Muscle of arm (tissue), 12 donors: ENCODE results near the gene C2. TPM values are rescaled to one million over a fixed set of nuclear protein-coding genes. Genes with fewer than 3 reads are reported as not detected.
A peak's percentile ranks its signal among the peaks of the same experiment; 100 is the strongest.
"Not testable (repeated sequence)": the region's sequence is repeated elsewhere in the genome, so short reads cannot be mapped to it uniquely, and the experiment has no call there.

Source experiments
- DNase-seq: peaks from one replicate; pipeline ENCODE4 v3.0.0-alpha.2; 2013
- polyA plus RNA-seq, 12 donors: library from polyadenylated mRNA; unstranded; fragments of 120-200 nt; gene quantifications; one replicate each; pipeline ENCODE4 v1.2.1, GENCODE V29; 2013; ENCODE audit not compliant: insufficient read length in 12 of 12

C2 gene
- polyA plus RNA-seq, 12 donors, result 4.3 to 21.2 (median 6.9) TPM; not detected in 1

GRCh38 chr6:31972709-31973350 lies 45.3 kb downstream of the C2 start:
- peak; percentile 25 for DNase-seq

- not testable (repeated sequence) for DNase-seq
Measured at GRCh38 chr6:31976065-31976464, 48.5 kb downstream of the C2 start.

- no peak for DNase-seq
Measured at GRCh38 chr6:31977816-31978431, 50.4 kb downstream of the C2 start.

- DNase-seq, result no peak
Measured at GRCh38 chr6:31978831-31979230, 51.3 kb downstream of the C2 start.

- DNase-seq, result no peak
Measured at GRCh38 chr6:31979238-31979898, 51.9 kb downstream of the C2 start.

GRCh38 chr6:31980195-31980876 lies 52.8 kb downstream of the C2 start:
- not testable (repeated sequence) for DNase-seq

GRCh38 chr6:31980998-31981397 lies 53.5 kb downstream of the C2 start:
- not testable (repeated sequence) for DNase-seq

GRCh38 chr6:31981744-31982143 lies 54.2 kb downstream of the C2 start, which contains the start of gene C4A:
C4A (plus strand) TSS chr6:31982057; CDS start chr6:31982108, 51 bp downstream.
- not testable (repeated sequence) for DNase-seq

- DNase-seq, result not testable (repeated sequence)
Measured at GRCh38 chr6:31989363-31989762, 61.8 kb downstream of the C2 start.

- DNase-seq, result not testable (repeated sequence)
Measured at GRCh38 chr6:31994421-31994820, 66.9 kb downstream of the C2 start.

Other genes with a start within 250 kb of the C2 start
- 1 to 10 TPM in 10 of 12 donors, not detected in 2; 1.2 to 6.4 (median 3.2) TPM for gene LY6G5C, start 246.7 kb upstream of the C2 start, polyA plus RNA-seq
- 10 to 100 TPM in 11 of 12 donors, not detected in 1; 35.4 to 54.1 (median 43.1) TPM for gene ABHD16A, start 224.4 kb upstream of the C2 start, polyA plus RNA-seq
- gene LY6G6F, start 220.9 kb upstream of the C2 start, polyA plus RNA-seq, result under 1 TPM in 1 of 12 donors, not detected in 11; 0.27 TPM
- gene LY6G6D, start 212.4 kb upstream of the C2 start, polyA plus RNA-seq, result 1 to 10 TPM in 1 of 12 donors, under 1 TPM in 5, not detected in 6; 0.50 to 1.1 (median 0.75) TPM
- gene LY6G6C, start 206.0 kb upstream of the C2 start, polyA plus RNA-seq, result 1 to 10 TPM in 3 of 12 donors, under 1 TPM in 4, not detected in 5; 0.28 to 6.6 (median 0.63) TPM
- 1 to 10 TPM in 2 of 12 donors, under 1 TPM in 8, not detected in 2; 0.49 to 1.7 (median 0.63) TPM for gene MPIG6B, start 204.3 kb upstream of the C2 start, polyA plus RNA-seq
- gene DDAH2, start 198.4 kb upstream of the C2 start, polyA plus RNA-seq, result 100 to 1,000 TPM in 8 of 12 donors, 10 to 100 TPM in 3, not detected in 1; 89.7 to 152 (median 108) TPM
- gene CLIC1, start 191.2 kb upstream of the C2 start, polyA plus RNA-seq, result 100 to 1,000 TPM in 11 of 12 donors, not detected in 1; 100 to 194 (median 129) TPM
- gene MSH5, start 187.7 kb upstream of the C2 start, polyA plus RNA-seq, result 10 to 100 TPM in 6 of 12 donors, 1 to 10 TPM in 5, not detected in 1; 7.4 to 32.2 (median 13.8) TPM
- gene SAPCD1, start 165.1 kb upstream of the C2 start, polyA plus RNA-seq, result 10 to 100 TPM in 1 of 12 donors, 1 to 10 TPM in 9, not detected in 2; 1.6 to 10.7 (median 2.4) TPM
- gene VWA7, start 150.4 kb upstream of the C2 start, polyA plus RNA-seq, result 1 to 10 TPM in 10 of 12 donors, not detected in 2; 1.1 to 4.1 (median 2.1) TPM
- gene VARS1, start 132.0 kb upstream of the C2 start, polyA plus RNA-seq, result 10 to 100 TPM in 11 of 12 donors, not detected in 1; 38.6 to 60.8 (median 45.0) TPM
- gene LSM2, start 120.8 kb upstream of the C2 start, polyA plus RNA-seq, result 10 to 100 TPM in 11 of 12 donors, not detected in 1; 47.5 to 67.9 (median 58.6) TPM
- gene HSPA1L, start 112.4 kb upstream of the C2 start, polyA plus RNA-seq, result 1 to 10 TPM in 10 of 12 donors, not detected in 2; 3.6 to 5.5 (median 4.5) TPM
- 100 to 1,000 TPM in 1 of 12 donors, 10 to 100 TPM in 10, not detected in 1; 47.4 to 110 (median 62.3) TPM for gene HSPA1A, start 112.2 kb upstream of the C2 start, polyA plus RNA-seq
- 1,000 to 10,000 TPM in 1 of 12 donors, 100 to 1,000 TPM in 2, 10 to 100 TPM in 9; 28.3 to 1,034 (median 49.7) TPM for gene HSPA1B, start 100.0 kb upstream of the C2 start, polyA plus RNA-seq
- 10 to 100 TPM in 11 of 12 donors, not detected in 1; 14.6 to 32.7 (median 16.0) TPM for gene NEU1, start 64.9 kb upstream of the C2 start, polyA plus RNA-seq
- gene SLC44A4, start 48.7 kb upstream of the C2 start, polyA plus RNA-seq, result 10 to 100 TPM in 1 of 12 donors, under 1 TPM in 9, not detected in 2; 0.09 to 25.0 (median 0.23) TPM
- 10 to 100 TPM in 11 of 12 donors, not detected in 1; 26.0 to 62.8 (median 31.4) TPM for gene EHMT2, start 30.0 kb upstream of the C2 start, polyA plus RNA-seq
- 10 to 100 TPM in 5 of 12 donors, 1 to 10 TPM in 6, not detected in 1; 7.5 to 17.3 (median 9.7) TPM for gene ZBTB12, start 25.6 kb upstream of the C2 start, polyA plus RNA-seq
- gene CFB, start 18.4 kb downstream of the C2 start, polyA plus RNA-seq, result 1 to 10 TPM in 9 of 12 donors, under 1 TPM in 1, not detected in 2; 0.97 to 5.8 (median 1.6) TPM
- gene NELFE, start 31.3 kb downstream of the C2 start, polyA plus RNA-seq, result 10 to 100 TPM in 11 of 12 donors, not detected in 1; 54.1 to 83.6 (median 59.8) TPM
- 10 to 100 TPM in 11 of 12 donors, not detected in 1; 15.5 to 39.5 (median 28.6) TPM for gene SKIC2, start 31.5 kb downstream of the C2 start, polyA plus RNA-seq
- gene DXO, start 44.4 kb downstream of the C2 start, polyA plus RNA-seq, result 10 to 100 TPM in 11 of 12 donors, not detected in 1; 10.8 to 28.9 (median 16.1) TPM
- 10 to 100 TPM in 5 of 12 donors, 1 to 10 TPM in 5, not detected in 2; 4.4 to 20.3 (median 10.1) TPM for gene C4A, start 54.3 kb downstream of the C2 start, polyA plus RNA-seq
- 10 to 100 TPM in 8 of 12 donors, 1 to 10 TPM in 3, not detected in 1; 7.2 to 23.8 (median 12.3) TPM for gene C4B, start 87.1 kb downstream of the C2 start, polyA plus RNA-seq
- gene CYP21A2, start 110.7 kb downstream of the C2 start, polyA plus RNA-seq, result 1 to 10 TPM in 3 of 12 donors, under 1 TPM in 7, not detected in 2; 0.21 to 1.1 (median 0.50) TPM
- gene TNXB, start 181.6 kb downstream of the C2 start, polyA plus RNA-seq, result 100 to 1,000 TPM in 8 of 12 donors, 10 to 100 TPM in 3, not detected in 1; 76.2 to 208 (median 119) TPM
- gene ATF6B, start 200.5 kb downstream of the C2 start, polyA plus RNA-seq, result 10 to 100 TPM in 11 of 12 donors, not detected in 1; 37.2 to 87.1 (median 43.5) TPM
- gene FKBPL, start 202.6 kb downstream of the C2 start, polyA plus RNA-seq, result 1 to 10 TPM in 10 of 12 donors, not detected in 2; 2.8 to 5.6 (median 4.1) TPM
- 1 to 10 TPM in 9 of 12 donors, under 1 TPM in 1, not detected in 2; 0.86 to 5.9 (median 1.3) TPM for gene PRRT1, start 224.2 kb downstream of the C2 start, polyA plus RNA-seq
- gene PPT2, start 226.4 kb downstream of the C2 start, polyA plus RNA-seq, result 10 to 100 TPM in 11 of 12 donors, not detected in 1; 23.9 to 57.7 (median 32.6) TPM
- gene EGFL8, start 236.9 kb downstream of the C2 start, polyA plus RNA-seq, result 10 to 100 TPM in 11 of 12 donors, not detected in 1; 21.2 to 54.7 (median 27.8) TPM
- 10 to 100 TPM in 11 of 12 donors, not detected in 1; 49.5 to 72.1 (median 60.7) TPM for gene AGPAT1, start 248.4 kb downstream of the C2 start, polyA plus RNA-seq